BLaER1 (cell line): ENCODE measurements around the gene ZBTB20.

Source experiments
- H3K27ac ChIP-seq: shearing (Covaris generic); formaldehyde crosslinking; 2 replicates; pipeline ENCODE4 v1.8.1; 2022
- H3K27me3 ChIP-seq: shearing (Covaris generic); formaldehyde crosslinking; 2 replicates; pipeline ENCODE4 v1.8.1; 2022
- H3K36me3 ChIP-seq: shearing (Covaris generic); formaldehyde crosslinking; 2 replicates; pipeline ENCODE4 v1.8.1; 2022
- H3K4me1 ChIP-seq: shearing (Covaris generic); formaldehyde crosslinking; 2 replicates; pipeline ENCODE4 v1.8.1; 2022
- H3K4me2 ChIP-seq: shearing (Covaris generic); formaldehyde crosslinking; 2 replicates; pipeline ENCODE4 v1.8.1; 2022
- H3K4me3 ChIP-seq: shearing (Covaris generic); formaldehyde crosslinking; 2 replicates; pipeline ENCODE4 v1.8.1; 2022
- H3K9ac ChIP-seq: shearing (Covaris generic); formaldehyde crosslinking; 2 replicates; pipeline ENCODE4 v1.8.1; 2022
- H3K9me3 ChIP-seq: shearing (Covaris generic); formaldehyde crosslinking; 2 replicates; pipeline ENCODE4 v1.8.1; 2022
- H4K20me1 ChIP-seq: shearing (Covaris generic); formaldehyde crosslinking; 2 replicates; pipeline ENCODE4 v1.8.1; 2022
- Cebpa-rat ChIP-seq: shearing (Covaris generic); IDR thresholded peaks from 2 replicates; pipeline ENCODE4 v1.8.1; 2022

Gene ZBTB20

DNA sequence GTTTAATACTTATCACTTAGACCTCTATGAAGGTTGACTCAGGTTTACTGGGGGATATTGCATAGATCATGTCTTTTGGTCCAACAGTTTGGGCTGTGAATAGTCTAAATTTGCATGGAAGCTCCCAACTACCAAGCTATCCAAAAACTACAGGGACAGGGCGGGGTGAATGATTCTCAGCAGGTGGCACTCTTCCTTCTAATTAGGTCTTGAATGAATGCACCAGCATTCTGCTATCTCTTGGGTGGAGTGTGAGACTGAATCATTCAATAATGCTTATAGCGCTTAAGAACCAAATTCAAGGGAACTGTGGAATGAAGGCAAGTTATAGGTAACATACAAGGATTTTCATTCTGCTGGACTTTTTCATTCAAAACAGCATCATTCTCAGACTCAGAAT lies 507.0 kb downstream of the ZBTB20 start:
- TF ChIP-seq Cebpa-rat: no peak
- Histone ChIP-seq H3K27me3 (no peaks in the 10 kb centered on the region), H3K4me3 (no peak overlapping the region), H3K4me2 (no peak overlapping the region), H3K27ac (no peak overlapping the region), H3K9ac (no peak overlapping the region), H3K9me3 (peaks cover 11% of the 10 kb centered on the region), H3K4me1 (no peaks in the 10 kb centered on the region), H4K20me1 (no peaks in the 10 kb centered on the region), H3K36me3 (no peaks in the 10 kb centered on the region)

DNA sequence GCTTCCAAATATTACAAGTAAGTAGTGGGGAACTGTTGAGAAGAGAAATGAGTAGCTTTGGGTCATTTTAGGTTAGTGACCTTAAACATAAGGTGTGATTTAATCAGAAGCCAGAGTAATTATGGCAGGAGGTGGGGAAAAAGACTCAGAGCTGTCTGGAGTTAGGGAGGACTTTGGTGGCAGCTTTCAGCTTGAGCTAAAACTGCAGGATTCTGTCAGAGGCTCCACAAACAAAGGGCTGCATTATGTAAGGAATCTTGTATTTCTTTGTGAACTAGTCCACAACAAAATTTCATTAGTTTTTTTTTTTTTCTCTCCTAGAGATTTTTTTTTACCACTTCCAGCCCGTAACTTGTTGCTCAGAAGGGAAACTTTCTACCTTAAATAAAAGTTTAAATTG lies 507.9 kb downstream of the ZBTB20 start:
- H3K36me3 ChIP-seq: no peaks in the 10 kb centered on the region
- no peak for TF ChIP-seq Cebpa-rat
- H3K9ac ChIP-seq: no peak overlapping the region
- H4K20me1 ChIP-seq: no peaks in the 10 kb centered on the region
- peaks cover 14% of the 10 kb centered on the region for H3K9me3 ChIP-seq
- no peaks in the 10 kb centered on the region for H3K4me1 ChIP-seq
- no peak overlapping the region for H3K4me2 ChIP-seq
- H3K27ac ChIP-seq: no peak overlapping the region
- no peak overlapping the region for H3K4me3 ChIP-seq
- no peaks in the 10 kb centered on the region for H3K27me3 ChIP-seq

DNA sequence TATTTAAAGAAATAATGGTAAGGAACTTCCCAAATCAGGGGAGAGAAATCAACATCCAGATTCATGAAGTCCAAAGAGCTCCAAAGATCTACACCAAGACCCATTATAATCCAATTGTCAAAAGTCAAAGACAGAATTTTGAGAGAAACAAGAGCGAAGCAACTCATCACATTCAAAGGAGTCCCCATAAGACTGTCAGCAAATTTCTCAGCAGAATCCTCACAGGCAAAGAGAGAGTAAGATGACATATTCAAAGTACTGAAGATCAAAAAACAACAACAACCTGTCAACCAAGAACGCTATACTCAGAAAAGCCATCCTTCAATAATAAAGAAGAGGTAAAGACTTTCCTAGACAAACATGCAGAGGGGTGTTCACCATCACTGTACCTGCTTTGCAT lies 511.2 kb downstream of the ZBTB20 start:
- Histone ChIP-seq H3K9ac (no peak overlapping the region), H3K27me3 (no peaks in the 10 kb centered on the region), H3K36me3 (no peaks in the 10 kb centered on the region), H3K9me3 (peaks cover 14% of the 10 kb centered on the region), H3K4me3 (no peak overlapping the region), H4K20me1 (no peaks in the 10 kb centered on the region), H3K4me2 (no peak overlapping the region), H3K4me1 (no peaks in the 10 kb centered on the region), H3K27ac (no peak overlapping the region)
- no peak for TF ChIP-seq Cebpa-rat

DNA sequence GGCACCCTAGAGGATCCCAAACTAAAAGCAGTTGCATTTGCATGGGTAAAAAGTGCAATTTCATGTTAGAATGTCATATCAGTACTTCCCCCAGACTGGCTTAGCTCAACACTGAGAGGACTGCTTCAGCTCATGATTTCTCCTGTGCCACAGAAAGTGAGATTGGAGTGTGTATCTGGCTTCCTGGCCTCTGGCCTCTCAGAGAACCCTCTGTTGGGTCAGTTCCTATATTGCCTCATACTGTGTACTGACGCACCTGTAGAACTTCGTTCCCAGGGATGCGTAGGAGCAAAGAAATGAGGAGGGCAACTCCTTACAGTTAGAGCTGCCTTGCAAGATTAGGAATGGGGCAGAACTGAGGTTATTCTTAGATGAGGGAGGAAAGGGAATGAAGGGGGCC lies 512.5 kb downstream of the ZBTB20 start:
- H3K4me3 ChIP-seq: no peak overlapping the region
- peaks cover 14% of the 10 kb centered on the region for H3K9me3 ChIP-seq
- no peaks in the 10 kb centered on the region for H3K27me3 ChIP-seq
- no peaks in the 10 kb centered on the region for H3K4me1 ChIP-seq
- H3K36me3 ChIP-seq: no peaks in the 10 kb centered on the region
- H3K4me2 ChIP-seq: no peak overlapping the region
- no peak for TF ChIP-seq Cebpa-rat
- H4K20me1 ChIP-seq: no peaks in the 10 kb centered on the region
- no peak overlapping the region for H3K9ac ChIP-seq
- no peak overlapping the region for H3K27ac ChIP-seq

DNA sequence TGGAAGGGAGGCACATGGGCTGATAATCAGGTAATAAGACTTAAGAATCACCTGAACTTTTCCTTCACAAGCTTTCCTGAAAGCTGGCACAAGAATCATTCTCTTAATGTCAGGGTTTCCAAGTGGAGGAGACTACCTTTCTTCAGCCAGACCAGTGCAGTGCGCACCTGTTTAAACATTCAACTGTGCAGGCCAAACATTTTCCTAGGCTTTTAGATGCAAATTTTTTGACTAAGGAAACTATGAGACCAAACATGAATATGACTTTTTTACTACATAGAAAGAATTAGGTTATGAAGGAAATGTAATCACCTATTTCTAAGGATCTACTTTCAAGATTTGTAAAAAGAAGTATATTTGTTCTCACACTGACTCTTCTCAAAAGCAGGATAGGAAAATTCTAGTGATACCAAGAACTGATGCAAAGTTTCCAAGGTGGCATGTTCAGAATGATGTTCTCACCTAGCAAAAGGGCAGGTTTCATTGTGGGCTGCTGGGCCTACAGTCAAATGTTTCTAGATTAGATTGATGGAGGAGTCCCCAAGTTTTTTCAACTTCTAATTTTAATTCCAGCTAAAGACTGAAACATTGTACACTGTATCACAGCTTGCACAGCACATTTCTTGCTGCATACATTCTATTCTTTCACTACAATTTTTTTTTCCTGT lies 514.2 kb downstream of the ZBTB20 start:
- H3K9me3 ChIP-seq: peaks cover 14% of the 10 kb centered on the region
- no peak overlapping the region for H3K27ac ChIP-seq
- no peak overlapping the region for H3K4me3 ChIP-seq

DNA sequence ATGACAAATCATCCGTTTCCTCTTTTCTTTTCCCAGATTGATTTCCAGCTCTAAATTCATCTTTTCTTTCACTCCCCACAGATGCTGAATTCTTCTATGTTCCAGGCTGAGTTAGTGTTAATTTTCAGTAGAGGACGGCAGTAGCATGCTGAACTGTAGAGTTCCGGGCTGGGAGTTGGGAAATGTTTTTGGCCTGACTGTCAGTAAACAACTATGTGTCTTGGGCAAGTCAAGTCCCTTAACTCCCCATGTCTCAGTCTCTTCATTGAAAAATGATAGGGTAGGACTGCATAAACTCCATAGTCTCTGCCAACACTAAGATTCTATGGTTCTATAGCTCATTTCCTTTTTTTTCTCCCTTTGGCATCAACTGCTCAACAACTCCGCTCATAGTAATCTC lies 519.3 kb downstream of the ZBTB20 start:
- H3K9ac ChIP-seq: no peak overlapping the region
- no peak for TF ChIP-seq Cebpa-rat
- no peaks in the 10 kb centered on the region for H4K20me1 ChIP-seq
- no peak overlapping the region for H3K27ac ChIP-seq
- no peaks in the 10 kb centered on the region for H3K36me3 ChIP-seq
- no peaks in the 10 kb centered on the region for H3K9me3 ChIP-seq
- H3K27me3 ChIP-seq: no peaks in the 10 kb centered on the region
- no peak overlapping the region for H3K4me3 ChIP-seq
- no peak overlapping the region for H3K4me2 ChIP-seq
- no peaks in the 10 kb centered on the region for H3K4me1 ChIP-seq

More for the DNA sequence above, 514.2 kb downstream of the ZBTB20 start:
- H3K27me3 ChIP-seq: no peaks in the 10 kb centered on the region
- no peak overlapping the region for H3K4me2 ChIP-seq
- no peak for TF ChIP-seq Cebpa-rat
- no peaks in the 10 kb centered on the region for H3K36me3 ChIP-seq
- H4K20me1 ChIP-seq: no peaks in the 10 kb centered on the region
- no peaks in the 10 kb centered on the region for H3K4me1 ChIP-seq
- no peak overlapping the region for H3K9ac ChIP-seq

DNA sequence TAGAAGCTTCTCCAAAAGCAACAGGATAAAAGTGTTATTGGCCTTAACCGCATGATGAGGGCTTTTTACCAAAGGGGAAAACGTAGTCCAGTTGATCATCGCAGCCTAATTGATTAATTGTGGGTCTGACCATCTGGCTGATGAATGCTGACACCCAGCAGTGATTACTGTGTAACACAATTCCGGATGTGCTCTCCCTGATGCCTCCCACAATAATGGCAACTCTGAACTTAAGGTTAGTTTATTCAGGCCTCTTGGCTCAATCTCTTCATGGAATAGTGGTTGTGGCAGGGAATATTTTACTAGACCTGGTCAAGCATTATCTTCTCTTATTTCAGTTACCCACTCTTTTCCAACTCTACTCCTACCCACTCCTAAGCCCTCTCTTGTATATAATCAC lies 520.3 kb downstream of the ZBTB20 start:
- TF ChIP-seq Cebpa-rat: no peak
- H3K4me3 ChIP-seq: no peak overlapping the region
- no peaks in the 10 kb centered on the region for H3K9me3 ChIP-seq
- no peaks in the 10 kb centered on the region for H3K4me1 ChIP-seq
- H3K36me3 ChIP-seq: no peaks in the 10 kb centered on the region
- no peaks in the 10 kb centered on the region for H4K20me1 ChIP-seq
- H3K27me3 ChIP-seq: no peaks in the 10 kb centered on the region
- H3K27ac ChIP-seq: no peak overlapping the region
- H3K9ac ChIP-seq: no peak overlapping the region
- H3K4me2 ChIP-seq: no peak overlapping the region

DNA sequence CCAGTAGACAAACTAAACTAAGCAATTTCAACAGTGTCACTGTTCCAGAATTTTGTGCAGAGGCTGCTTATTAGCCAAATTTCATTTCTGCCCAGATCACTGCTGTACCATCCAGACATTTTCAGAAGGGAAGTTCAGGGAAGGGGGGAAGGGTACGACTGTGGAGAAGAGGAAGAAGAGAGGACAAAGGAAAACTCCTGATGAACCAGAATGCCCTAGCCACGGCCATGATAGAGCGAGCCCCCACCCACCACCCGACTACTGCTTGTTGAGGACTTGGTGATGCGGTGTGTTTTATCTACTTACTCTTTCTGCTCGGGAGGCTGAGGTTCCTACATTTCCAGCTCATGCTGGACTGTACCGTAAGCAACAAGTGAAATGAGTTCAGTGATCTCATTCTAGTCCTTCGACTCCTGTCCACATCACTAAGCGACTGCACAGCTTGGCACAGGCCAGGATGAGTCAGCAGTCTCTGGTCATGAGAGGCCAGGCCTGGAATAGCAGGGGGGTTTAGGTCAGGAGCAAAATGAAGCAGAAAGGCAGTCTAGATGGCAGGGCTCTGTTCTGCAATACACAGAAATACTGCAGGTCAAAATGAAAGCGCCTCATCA lies 522.4 kb downstream of the ZBTB20 start:
- TF ChIP-seq Cebpa-rat: no peak
- Histone ChIP-seq H3K9ac (no peak overlapping the region), H3K36me3 (no peaks in the 10 kb centered on the region), H3K4me1 (no peaks in the 10 kb centered on the region), H3K4me2 (no peak overlapping the region), H3K9me3 (no peaks in the 10 kb centered on the region), H3K27ac (no peak overlapping the region), H3K4me3 (no peak overlapping the region), H4K20me1 (no peaks in the 10 kb centered on the region), H3K27me3 (no peaks in the 10 kb centered on the region)

DNA sequence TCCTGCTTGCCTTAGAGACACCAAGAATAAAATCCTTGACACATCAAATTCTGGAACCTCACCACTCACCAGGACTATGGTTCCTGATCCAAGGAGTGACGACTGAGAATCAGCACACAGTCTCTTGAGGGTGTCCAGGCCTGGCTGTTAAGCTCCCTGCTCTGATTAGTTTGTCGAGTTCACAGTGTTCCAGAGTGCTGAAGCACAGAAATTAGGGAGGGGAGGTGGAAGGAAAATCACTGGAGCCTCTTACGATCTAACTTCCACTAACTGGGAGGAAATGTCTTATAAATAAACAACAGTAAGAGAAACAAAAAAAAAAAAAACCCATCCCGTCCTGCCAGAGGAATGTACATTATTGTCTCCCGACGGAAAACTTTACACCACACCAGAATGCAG lies 523.0 kb downstream of the ZBTB20 start:
- Histone ChIP-seq H3K9me3 (no peaks in the 10 kb centered on the region), H3K4me3 (no peak overlapping the region), H3K27me3 (no peaks in the 10 kb centered on the region), H3K27ac (no peak overlapping the region), H3K4me1 (no peaks in the 10 kb centered on the region), H3K36me3 (no peaks in the 10 kb centered on the region), H3K4me2 (no peak overlapping the region), H4K20me1 (no peaks in the 10 kb centered on the region), H3K9ac (no peak overlapping the region)
- no peak for TF ChIP-seq Cebpa-rat

DNA sequence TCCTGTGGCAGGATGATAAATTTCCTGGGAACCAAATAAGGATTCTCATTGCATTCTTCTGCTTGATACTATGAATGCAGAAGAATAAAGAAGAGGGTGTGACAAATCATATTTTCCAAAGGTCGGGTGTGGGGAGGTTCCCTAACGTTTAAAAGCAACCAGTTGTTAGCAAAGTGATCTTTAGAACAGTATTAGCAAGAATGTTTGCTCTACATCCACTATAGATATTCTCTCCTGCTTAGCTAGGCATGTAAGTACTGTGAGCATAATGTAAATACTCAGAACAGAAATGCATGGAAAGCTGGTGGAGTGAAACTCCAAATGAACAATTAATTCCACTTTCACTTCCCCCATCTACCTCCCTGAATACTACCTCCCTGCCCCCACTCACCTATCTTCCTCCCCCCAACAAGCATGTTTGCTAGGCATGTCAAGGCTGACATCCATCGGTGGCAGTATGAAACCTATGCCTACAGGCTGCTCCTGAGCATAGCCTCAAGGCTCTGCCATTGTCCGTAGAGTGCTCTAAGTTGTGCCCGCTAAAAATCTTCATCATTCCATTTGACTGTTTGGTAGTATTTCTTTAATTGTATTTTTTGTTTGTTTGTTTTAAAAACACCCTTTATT lies 523.6 kb downstream of the ZBTB20 start:
- no peak overlapping the region for H3K27ac ChIP-seq
- no peak overlapping the region for H3K4me3 ChIP-seq
- no peaks in the 10 kb centered on the region for H3K9me3 ChIP-seq
- H3K4me1 ChIP-seq: no peaks in the 10 kb centered on the region
- TF ChIP-seq Cebpa-rat: no peak
- no peaks in the 10 kb centered on the region for H3K27me3 ChIP-seq
- no peak overlapping the region for H3K4me2 ChIP-seq
- no peaks in the 10 kb centered on the region for H4K20me1 ChIP-seq
- H3K9ac ChIP-seq: no peak overlapping the region
- H3K36me3 ChIP-seq: no peaks in the 10 kb centered on the region
